CD14-positive monocyte (primary cell): ENCODE results near the gene MTHFSD. TPM values are rescaled to one million over a fixed set of nuclear protein-coding genes. Genes with fewer than 3 reads are reported as not detected.

Experiments
- DNase-seq, 3 donors: peaks; one replicate each; pipeline ENCODE4 v3.0.0-alpha.2; 2011 to 2022
- H2AFZ ChIP-seq: 2 replicates; pipeline ENCODE4 v1.6.0; 2012; ENCODE audit warnings: mild to moderate bottlenecking, low read depth, low read length, inconsistent platforms; ENCODE audit not compliant: insufficient read depth, poor library complexity, severe bottlenecking
- H3K27ac ChIP-seq, 2 donors: 1 replicate in 1 of 2; 2 replicates in 1 of 2; pipeline ENCODE4 v1.5.1; 2012 to 2013; ENCODE audit warnings: low read length in 2 of 2, control low read depth in 1 of 2, inconsistent platforms in 1 of 2, low read depth in 1 of 2, mild to moderate bottlenecking in 1 of 2
- H3K27me3 ChIP-seq, 2 donors: one replicate each; pipeline versions ENCODE4 v1.6.0 to v1.6.1; 2011 to 2013; ENCODE audit warnings: low read length in 2 of 2; ENCODE audit not compliant: control insufficient read depth in 2 of 2, insufficient read depth in 2 of 2
- H3K36me3 ChIP-seq, 2 donors: replicated peaks in 1 of 2; 1 replicate in 1 of 2; 2 replicates in 1 of 2; pipeline versions ENCODE4 v1.5.1 to v1.6.1; 2012 to 2013; ENCODE audit warnings: low read length in 2 of 2, control low read depth in 1 of 2, inconsistent platforms in 1 of 2, mild to moderate bottlenecking in 1 of 2; ENCODE audit not compliant: insufficient read depth in 2 of 2, control insufficient read depth in 1 of 2
- H3K4me1 ChIP-seq, 2 donors: 1 replicate in 1 of 2; 2 replicates in 1 of 2; pipeline versions ENCODE4 v1.5.1 to v1.6.1; 2012 to 2013; ENCODE audit warnings: low read length in 2 of 2, control low read depth in 1 of 2, inconsistent platforms in 1 of 2, mild to moderate bottlenecking in 1 of 2, moderate library complexity in 1 of 2; ENCODE audit not compliant: insufficient read depth in 2 of 2, control insufficient read depth in 1 of 2
- H3K4me2 ChIP-seq: replicated peaks from 2 replicates; pipeline ENCODE3; 2012; ENCODE audit warnings: low read length, moderate library complexity, mild to moderate bottlenecking; ENCODE audit not compliant: poor library complexity, severe bottlenecking; ENCODE audit errors: extremely low read depth
- H3K4me3 ChIP-seq, 3 experiments: fragments of 200-600 bp in 1 of 3; sonication (generic) in 1 of 3; replicated peaks in 1 of 3; 1 replicate in 2 of 3; 2 replicates in 1 of 3; pipeline ENCODE4 v1.5.1; 2011 to 2013; ENCODE audit warnings: low read length in 3 of 3, mild to moderate bottlenecking in 3 of 3, control low read depth in 2 of 3, low read depth in 2 of 3, inconsistent platforms in 1 of 3, moderate library complexity in 1 of 3
- H3K79me2 ChIP-seq: 2 replicates; pipeline ENCODE4 v1.6.0; 2012; ENCODE audit warnings: mild to moderate bottlenecking, control low read depth, inconsistent platforms, low read length, moderate library complexity; ENCODE audit not compliant: insufficient read depth
- H3K9ac ChIP-seq: 2 replicates; pipeline ENCODE4 v1.6.0; 2017; ENCODE audit warnings: low read length, mild to moderate bottlenecking; ENCODE audit not compliant: insufficient read depth, poor library complexity, severe bottlenecking
- H3K9me3 ChIP-seq, 2 donors: replicated peaks in 1 of 2; 1 replicate in 1 of 2; 2 replicates in 1 of 2; pipeline versions ENCODE4 v1.5.1 to v1.6.1; 2012 to 2013; ENCODE audit warnings: low read length in 2 of 2, control low read depth in 1 of 2; ENCODE audit not compliant: control insufficient read depth in 1 of 2, insufficient read depth in 1 of 2
- H4K20me1 ChIP-seq: 2 replicates; pipeline ENCODE4 v1.6.0; 2012; ENCODE audit warnings: mild to moderate bottlenecking, low read length, control low read depth, moderate library complexity; ENCODE audit not compliant: insufficient read depth
- H3K27ac Mint-ChIP-seq, 7 donors: one replicate each; pipeline ENCODE4 v1.8.0; 2020; ENCODE audit warnings: mild to moderate bottlenecking in 7 of 7, mixed read lengths in 7 of 7, moderate library complexity in 6 of 7, inconsistent platforms in 2 of 7
- H3K27me3 Mint-ChIP-seq, 3 donors: one replicate each; pipeline ENCODE4 v1.8.0; 2021 to 2022; ENCODE audit warnings: low read depth in 3 of 3, mild to moderate bottlenecking in 3 of 3, mixed read lengths in 3 of 3, moderate library complexity in 3 of 3, inconsistent platforms in 1 of 3
- H3K36me3 Mint-ChIP-seq, 2 donors: one replicate each; pipeline ENCODE4 v1.8.0; 2020; ENCODE audit warnings: mixed read lengths in 2 of 2, inconsistent platforms in 1 of 2, mild to moderate bottlenecking in 1 of 2
- H3K4me1 Mint-ChIP-seq: one replicate; pipeline ENCODE4 v1.8.0; 2020; ENCODE audit warnings: mild to moderate bottlenecking, mixed read lengths
- H3K4me3 Mint-ChIP-seq, 2 donors: one replicate each; pipeline ENCODE4 v1.8.0; 2020; ENCODE audit warnings: mild to moderate bottlenecking in 2 of 2, mixed read lengths in 2 of 2, moderate library complexity in 1 of 2
- H3K9me3 Mint-ChIP-seq, 7 donors: one replicate each; pipeline ENCODE4 v1.8.0; 2020 to 2022; ENCODE audit warnings: mixed read lengths in 7 of 7, mild to moderate bottlenecking in 6 of 7, moderate library complexity in 6 of 7, inconsistent platforms in 2 of 7
- WGBS: methylation state at CpG from one replicate; pipeline ENCODE4 v1.1.5; 2013; ENCODE audit warnings: missing lambda C conversion rate; ENCODE audit not compliant: insufficient coverage; 5-methylcytosine and 5-hydroxymethylcytosine counted together
- intact Hi-C, 2 donors: fragments of 100-400 bp; cut with micrococcal nuclease; formaldehyde crosslinking; loops; one replicate each; pipeline versions ENCODE4 v1.15.0 to v1.15.1; 2023
- polyA plus RNA-seq, 3 donors: library from polyadenylated mRNA; depleted of rRNA in 1 of 3; unstranded in 2 of 3; stranded (reverse) in 1 of 3; fragments of 300-500 nt in 2 of 3; fragments of >200 nt in 1 of 3; fragmentation: Illumina TruSeq in 2 of 3; gene quantifications; 1 replicate in 2 of 3; 2 replicates in 1 of 3; pipeline ENCODE4 v1.2.3, GENCODE V29; 2012 to 2021
- TF ChIP-seq, protein P1 (sequence below): fragments of 200-600 bp; IDR thresholded peaks from one replicate; pipeline ENCODE4 v1.8.0; 2022; ENCODE audit warnings: antibody characterized with exemption, mild to moderate bottlenecking

MTHFSD gene
- polyA plus RNA-seq, 3 donors: 7.2 to 14.1 (median 11.7) TPM

DNA sequence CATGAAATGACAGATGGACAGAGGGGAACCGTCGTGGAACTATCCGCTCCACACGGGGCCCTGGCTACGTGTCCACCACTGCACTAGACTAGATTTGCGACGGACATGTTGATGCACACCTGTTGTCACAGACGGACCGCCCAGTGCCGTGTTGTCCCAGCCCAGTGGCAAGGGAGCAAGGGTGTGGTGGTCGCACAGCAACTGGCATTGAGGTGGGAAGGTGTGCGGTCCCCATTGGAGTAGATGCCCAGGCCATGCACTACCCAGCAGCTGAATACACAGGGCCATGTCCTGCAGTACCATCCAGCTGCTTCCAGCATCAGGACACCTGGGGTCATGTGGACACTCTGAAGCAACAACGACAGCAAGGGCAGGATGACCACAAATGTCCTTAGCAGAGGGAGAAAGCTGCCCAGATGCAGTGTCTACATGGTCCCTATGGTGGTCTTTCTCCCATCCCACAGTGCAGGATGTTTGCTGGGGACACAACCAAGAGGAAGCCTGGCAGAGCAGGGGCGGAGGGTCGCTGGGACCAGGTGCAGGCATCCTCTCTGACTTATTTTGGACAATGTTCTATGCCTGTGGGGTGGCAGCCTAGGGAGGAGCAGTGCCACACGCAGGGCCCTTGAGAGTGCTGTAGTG is 35.9 kb downstream of the MTHFSD start:
- H3K9ac ChIP-seq: no peak overlapping the region
- TF ChIP-seq, protein P1, sequence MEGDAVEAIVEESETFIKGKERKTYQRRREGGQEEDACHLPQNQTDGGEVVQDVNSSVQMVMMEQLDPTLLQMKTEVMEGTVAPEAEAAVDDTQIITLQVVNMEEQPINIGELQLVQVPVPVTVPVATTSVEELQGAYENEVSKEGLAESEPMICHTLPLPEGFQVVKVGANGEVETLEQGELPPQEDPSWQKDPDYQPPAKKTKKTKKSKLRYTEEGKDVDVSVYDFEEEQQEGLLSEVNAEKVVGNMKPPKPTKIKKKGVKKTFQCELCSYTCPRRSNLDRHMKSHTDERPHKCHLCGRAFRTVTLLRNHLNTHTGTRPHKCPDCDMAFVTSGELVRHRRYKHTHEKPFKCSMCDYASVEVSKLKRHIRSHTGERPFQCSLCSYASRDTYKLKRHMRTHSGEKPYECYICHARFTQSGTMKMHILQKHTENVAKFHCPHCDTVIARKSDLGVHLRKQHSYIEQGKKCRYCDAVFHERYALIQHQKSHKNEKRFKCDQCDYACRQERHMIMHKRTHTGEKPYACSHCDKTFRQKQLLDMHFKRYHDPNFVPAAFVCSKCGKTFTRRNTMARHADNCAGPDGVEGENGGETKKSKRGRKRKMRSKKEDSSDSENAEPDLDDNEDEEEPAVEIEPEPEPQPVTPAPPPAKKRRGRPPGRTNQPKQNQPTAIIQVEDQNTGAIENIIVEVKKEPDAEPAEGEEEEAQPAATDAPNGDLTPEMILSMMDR: no peak
- intact Hi-C loops: no loop called here
- peaks cover 0 to 4% (median 0%) of the 10 kb centered on the region in 7 donors for H3K9me3 Mint-ChIP-seq
- H3K4me2 ChIP-seq: no peak overlapping the region
- WGBS: 83% methylated on average over 15 of the region's 16 CpGs
- no peak overlapping the region for H2AFZ ChIP-seq
- peaks cover 61 to 83% (median 65%) of the 10 kb centered on the region in 3 donors for H3K27me3 Mint-ChIP-seq
- H3K4me3 ChIP-seq: no peak overlapping the region
- peaks cover 4% of the 10 kb centered on the region for H3K4me1 Mint-ChIP-seq
- peak overlapping the region in 1 of 2 donors; percentile 43 for H3K4me3 Mint-ChIP-seq
- H3K36me3 ChIP-seq: no peaks in the 10 kb centered on the region
- DNase-seq: no peak
- no peak overlapping the region for H3K27ac ChIP-seq
- H3K27me3 ChIP-seq: peaks cover 29 to 61% of the 10 kb centered on the region in 2 donors
- H3K4me1 ChIP-seq: no peaks in the 10 kb centered on the region
- no peak overlapping the region for H3K27ac Mint-ChIP-seq
- H3K36me3 Mint-ChIP-seq: peaks cover 0 to 3% of the 10 kb centered on the region in 2 donors
- H3K79me2 ChIP-seq: no peaks in the 10 kb centered on the region
- peaks cover 0 to 4% of the 10 kb centered on the region in 2 donors for H3K9me3 ChIP-seq
- no peaks in the 10 kb centered on the region for H4K20me1 ChIP-seq

DNA sequence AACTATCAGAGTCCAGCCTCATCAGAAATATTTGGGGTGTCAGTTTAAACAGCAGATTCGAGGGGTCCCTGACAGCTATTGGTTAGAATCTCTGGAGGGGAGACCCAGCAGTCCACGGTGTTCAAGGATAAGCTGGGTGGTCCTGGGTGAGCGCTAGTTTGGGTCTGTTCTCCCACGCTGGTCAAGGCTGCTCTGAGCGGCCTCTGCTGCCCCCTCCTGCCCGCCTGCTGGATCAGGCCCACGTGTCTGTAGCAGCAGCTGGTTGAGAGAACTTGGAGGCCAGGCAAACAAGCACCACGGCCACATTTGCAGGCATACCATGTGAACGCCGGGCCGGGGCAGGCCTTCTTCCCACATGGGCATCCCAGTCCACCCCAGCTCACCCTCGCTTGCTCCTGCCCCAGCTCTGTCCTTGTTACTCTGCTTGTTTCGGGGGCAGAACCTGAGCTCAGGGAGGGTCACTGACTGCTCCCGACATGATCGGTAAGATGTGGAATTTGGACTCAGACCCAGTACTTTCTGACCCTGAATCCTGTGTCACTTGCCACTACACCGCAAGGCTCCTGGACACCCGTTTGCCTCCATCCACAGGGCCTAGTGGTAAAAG is 37.3 kb downstream of the MTHFSD start:
- H2AFZ ChIP-seq: no peak overlapping the region
- peak overlapping the region in 1 of 2 donors; percentile 78 for H3K4me3 Mint-ChIP-seq
- H3K9ac ChIP-seq: no peak overlapping the region
- peaks cover 37 to 75% of the 10 kb centered on the region in 2 donors for H3K27me3 ChIP-seq
- H3K27me3 Mint-ChIP-seq: peaks cover 75 to 94% (median 77%) of the 10 kb centered on the region in 3 donors
- no peaks in the 10 kb centered on the region for H3K36me3 ChIP-seq
- H3K4me3 ChIP-seq: no peak overlapping the region
- H3K4me1 Mint-ChIP-seq: peaks cover 4% of the 10 kb centered on the region
- WGBS: 24% methylated on average over 16 of the region's 17 CpGs
- peaks cover 0 to 3% of the 10 kb centered on the region in 2 donors for H3K36me3 Mint-ChIP-seq
- peaks cover 0 to 4% of the 10 kb centered on the region in 2 donors for H3K9me3 ChIP-seq
- DNase-seq: no peak
- H3K27ac Mint-ChIP-seq: no peak overlapping the region
- H3K9me3 Mint-ChIP-seq: peaks cover 0 to 8% (median under 1%) of the 10 kb centered on the region in 7 donors
- H3K79me2 ChIP-seq: no peaks in the 10 kb centered on the region
- H3K4me2 ChIP-seq: no peak overlapping the region
- no peaks in the 10 kb centered on the region for H4K20me1 ChIP-seq
- H3K27ac ChIP-seq: no peak overlapping the region
- TF ChIP-seq, protein P1: peak; percentile 22
- no peaks in the 10 kb centered on the region for H3K4me1 ChIP-seq
- intact Hi-C loops: no loop called here
